DMS 273 (cell line): ENCODE measurements around the gene ACY1.
A peak's percentile ranks its signal among the peaks of the same experiment; 100 is the strongest.

Source experiments
- DNase-seq: peaks from one replicate; lab custom pipeline; 2025; ENCODE audit not compliant: unreplicated experiment; lab: John Stamatoyannopoulos, UW

ACY1 gene

DNA sequence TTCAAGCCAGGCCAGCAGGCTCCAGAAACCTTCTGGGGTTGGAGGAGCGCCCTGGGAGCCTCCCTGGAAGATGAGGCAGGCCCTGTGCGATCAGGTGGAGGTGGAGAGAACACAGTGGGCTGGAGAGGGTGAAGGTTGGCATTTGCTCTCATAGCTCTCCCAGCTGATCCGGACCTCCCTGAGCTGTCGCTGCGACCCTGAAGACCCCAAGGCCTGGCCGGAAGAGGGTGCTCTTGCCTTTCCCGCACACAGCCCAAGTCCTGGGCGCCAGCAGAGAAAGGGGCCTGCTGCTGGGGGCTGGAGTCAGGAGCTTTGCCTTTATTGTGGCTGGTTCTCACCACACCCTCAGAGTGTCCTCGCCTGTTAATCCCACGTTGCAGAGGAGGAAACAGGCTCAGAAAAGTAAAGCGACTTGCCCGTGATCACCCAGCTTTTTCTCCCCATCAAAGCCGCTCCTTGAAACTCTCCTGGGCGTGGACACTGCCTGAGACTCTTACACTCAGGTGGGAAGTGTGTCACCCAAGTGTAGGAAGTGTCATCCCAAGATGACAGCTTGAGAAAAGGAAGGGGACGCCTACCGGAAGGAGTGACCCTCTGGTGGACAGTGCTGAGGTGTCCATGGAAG lies 20.9 kb downstream of the ACY1 start:
- peak; percentile 80 for DNase-seq

DNA sequence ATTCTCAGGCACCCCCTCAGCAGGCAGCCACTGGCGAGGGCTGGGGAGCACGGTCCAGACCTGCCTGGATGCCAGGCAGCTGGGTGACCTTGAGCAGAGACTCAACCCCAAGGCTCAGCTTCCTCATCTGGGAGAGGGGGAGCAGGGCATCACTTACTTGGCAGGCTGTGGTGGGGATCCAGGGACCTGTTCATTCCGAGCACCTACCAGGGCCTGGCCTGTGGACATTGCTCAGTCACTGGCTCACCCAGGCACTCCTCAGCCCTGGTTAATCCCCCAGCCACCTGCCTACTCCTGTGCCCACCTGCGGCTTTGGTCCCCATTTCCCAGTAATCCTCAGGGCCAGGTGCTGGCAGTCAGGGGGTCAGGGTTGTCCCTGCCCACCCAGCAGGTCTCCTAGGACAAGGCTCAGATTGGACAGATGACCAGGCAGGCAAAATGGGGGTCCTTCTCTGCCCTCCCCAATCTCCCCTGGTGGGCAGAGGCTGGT lies 21.6 kb downstream of the ACY1 start:
- no peak for DNase-seq

DNA sequence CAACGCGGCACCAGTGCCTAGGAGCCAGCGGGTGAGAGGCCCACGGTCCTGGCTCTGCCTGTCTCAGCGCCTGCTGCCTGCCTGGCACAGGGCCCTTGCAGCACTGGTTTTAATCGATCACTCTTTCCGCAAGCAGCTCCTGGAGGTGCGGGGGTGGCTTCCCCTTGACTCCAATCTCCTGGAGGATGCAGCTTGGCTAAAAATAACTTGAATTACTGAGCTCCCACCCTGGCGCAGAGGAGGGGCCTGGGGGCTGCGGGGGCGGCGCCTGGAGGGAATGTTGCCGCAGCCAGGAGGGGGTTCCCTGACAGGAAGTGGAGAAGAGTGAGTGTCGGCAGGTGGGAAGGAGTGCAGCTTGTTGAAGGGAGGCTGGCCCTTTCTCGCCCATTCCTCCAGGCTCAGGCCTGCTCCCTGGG lies 22.2 kb downstream of the ACY1 start:
- DNase-seq: peak; percentile 64

DNA sequence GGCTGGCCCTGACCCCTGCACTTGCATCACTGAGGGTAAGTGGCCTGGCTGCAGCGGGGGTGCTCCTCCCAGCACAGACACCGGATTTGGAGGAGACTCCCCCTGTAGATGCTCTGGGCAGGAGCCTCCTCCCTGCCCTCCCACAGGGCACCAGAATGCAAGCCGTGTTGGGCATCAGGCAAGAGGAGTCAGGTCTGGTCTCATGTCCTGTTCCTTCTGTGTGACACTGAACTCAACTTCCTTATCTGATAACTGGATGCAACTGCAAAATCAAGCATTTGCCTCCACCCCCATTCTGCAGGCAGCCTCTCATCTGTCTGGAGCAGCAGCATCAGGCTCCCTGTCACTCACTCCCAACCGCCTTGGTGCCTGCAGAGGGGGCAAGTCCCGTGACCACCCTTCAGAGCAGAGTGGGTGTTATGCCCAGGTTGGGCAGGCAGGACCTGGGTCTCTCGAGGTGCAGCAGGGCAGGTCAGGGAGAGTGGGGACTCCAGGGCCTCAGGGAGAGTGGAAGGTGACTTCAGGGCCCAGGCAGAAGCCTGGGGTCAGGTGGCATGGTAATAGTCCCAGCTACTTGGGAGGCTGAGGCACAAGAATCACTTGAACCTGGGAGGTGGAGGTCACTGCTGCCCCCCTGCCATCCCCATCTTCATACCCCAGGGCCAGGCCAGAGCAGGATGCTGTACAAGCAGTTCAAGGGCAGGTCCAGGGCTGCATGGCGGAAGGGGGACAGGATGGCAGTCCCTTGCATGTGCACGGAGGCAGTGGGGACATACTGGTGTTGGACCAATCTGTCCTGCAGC lies 22.9 kb downstream of the ACY1 start:
- DNase-seq: no peak

DNA sequence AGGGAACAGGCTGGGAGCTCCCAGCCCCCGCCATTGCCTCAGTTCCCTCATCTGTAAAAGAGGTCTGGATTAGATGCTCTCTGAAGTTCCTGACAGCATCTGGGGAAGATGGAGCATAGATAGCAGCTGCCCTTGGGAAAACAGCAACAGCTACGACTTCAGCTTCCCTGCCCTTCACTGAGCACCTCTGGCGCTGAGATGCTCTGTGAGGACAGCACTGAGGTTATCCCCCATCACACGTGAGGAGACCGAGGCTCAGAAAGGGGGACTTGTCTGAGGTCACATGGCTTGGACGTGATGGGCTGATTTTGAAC lies 23.4 kb downstream of the ACY1 start:
- DNase-seq: no peak

DNA sequence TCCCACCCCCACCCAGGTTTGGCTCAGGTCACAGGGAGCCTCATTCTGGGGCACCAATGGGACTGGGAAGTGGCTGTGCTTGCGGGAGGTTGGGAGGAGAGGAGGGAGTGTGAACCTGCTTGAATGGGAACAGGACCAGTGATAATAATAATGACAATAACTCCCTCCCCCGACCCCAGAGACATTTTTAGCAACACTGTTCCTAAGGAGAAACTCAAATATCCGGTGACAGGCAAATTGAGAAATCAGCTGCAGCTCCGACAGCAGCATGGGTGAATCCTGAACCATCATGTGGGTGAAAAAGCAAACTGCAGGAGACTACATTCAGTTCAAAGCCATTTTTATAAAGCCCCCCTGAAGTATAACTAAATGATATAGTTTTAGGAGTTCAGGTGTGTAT lies 24.0 kb downstream of the ACY1 start:
- no peak for DNase-seq

DNA sequence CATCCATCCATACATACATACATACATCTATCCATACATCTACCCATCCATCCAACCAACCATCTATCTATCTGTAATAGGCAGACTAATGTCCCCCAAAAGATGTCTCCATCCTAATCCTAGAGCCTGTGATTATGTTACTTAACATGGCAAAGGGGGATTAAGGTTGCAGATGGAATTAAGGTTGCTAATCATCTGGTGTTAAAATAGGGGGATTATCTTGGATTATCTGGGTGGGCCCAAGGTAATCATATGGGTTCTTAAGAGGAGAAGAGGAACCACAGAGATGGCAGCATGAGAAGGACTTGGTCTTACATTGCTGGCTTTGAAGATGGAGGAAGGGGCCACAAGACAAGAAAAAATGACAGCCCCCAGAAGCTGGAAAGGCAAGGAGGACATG lies 27.1 kb downstream of the ACY1 start:
- no peak for DNase-seq

DNA sequence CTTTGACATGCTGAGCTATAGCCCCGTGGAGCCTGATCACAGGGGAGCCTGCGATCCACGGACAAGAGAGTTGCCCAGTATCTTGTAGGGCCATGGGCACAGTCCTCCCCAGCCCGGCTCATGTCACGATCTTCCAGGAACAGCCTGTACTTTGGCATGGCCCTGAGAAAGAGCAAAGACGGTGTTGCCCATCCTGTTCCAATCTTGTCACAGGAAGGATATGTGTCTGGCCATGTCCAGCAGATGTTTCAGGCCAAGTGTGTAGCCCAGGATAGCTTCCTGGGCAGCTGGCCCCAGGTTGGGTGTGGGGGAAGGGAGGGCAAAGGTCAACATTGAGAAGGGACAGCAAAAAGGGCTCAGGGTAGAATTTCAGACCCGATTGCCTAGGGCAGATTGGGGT lies 29.4 kb downstream of the ACY1 start:
- no peak for DNase-seq

DNA sequence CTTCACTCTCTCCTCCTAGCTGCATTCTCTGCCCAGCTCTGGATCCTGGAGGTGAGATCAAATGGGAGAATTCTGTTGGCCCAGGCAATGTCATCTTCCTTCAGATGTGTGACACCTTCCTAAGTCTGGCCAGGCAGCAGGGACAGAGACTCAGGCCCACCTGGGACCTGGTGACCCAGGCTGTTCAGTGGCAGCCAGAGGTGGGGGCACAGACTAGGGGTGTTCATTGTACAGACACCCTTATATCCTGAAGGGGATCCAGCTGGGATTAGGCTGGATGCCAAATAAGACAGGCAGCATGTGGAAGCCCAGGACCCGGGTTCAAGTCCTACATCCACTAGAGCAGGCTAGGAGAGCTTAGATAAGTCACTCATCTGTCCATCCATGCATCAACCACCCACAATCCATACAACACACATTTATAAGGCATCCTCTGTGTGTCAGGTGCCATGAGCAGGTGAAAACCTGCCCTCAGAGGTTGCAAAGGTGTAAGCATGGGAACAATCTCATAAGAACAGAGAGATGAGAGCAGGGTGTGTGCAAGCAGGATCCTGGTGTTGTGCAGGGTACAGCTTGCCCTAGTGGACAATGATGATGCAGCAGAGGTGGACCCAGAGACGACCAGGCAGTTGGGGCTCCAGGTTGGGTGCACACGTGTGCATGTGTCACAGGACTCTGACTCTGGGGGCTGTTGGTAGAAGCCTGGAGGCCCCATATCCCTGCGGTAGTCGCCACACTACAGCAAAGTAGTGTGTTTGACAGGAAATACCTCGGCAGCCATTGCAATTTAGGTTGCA lies 30.7 kb downstream of the ACY1 start:
- DNase-seq: no peak

DNA sequence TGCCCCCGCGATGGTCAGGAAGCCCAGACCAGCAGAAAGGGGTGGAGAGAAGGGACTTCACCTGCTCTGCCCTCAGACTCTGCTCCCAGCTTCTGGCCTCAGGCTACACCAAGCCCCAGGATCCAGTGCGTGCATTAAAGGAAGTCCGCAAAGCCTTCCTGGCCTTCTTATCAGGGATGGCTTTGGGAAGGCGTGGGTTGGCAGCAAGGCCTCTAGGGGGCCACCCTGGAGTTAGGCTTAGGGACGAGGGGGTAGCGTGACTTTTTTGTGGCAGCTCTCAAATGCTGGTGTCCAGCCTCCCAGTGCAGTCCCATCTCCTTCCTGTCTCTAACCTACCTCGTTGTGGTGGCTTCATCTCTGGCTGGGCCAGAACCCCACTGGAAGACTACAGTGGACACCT lies 31.3 kb downstream of the ACY1 start:
- DNase-seq: peak; percentile 60

DNA sequence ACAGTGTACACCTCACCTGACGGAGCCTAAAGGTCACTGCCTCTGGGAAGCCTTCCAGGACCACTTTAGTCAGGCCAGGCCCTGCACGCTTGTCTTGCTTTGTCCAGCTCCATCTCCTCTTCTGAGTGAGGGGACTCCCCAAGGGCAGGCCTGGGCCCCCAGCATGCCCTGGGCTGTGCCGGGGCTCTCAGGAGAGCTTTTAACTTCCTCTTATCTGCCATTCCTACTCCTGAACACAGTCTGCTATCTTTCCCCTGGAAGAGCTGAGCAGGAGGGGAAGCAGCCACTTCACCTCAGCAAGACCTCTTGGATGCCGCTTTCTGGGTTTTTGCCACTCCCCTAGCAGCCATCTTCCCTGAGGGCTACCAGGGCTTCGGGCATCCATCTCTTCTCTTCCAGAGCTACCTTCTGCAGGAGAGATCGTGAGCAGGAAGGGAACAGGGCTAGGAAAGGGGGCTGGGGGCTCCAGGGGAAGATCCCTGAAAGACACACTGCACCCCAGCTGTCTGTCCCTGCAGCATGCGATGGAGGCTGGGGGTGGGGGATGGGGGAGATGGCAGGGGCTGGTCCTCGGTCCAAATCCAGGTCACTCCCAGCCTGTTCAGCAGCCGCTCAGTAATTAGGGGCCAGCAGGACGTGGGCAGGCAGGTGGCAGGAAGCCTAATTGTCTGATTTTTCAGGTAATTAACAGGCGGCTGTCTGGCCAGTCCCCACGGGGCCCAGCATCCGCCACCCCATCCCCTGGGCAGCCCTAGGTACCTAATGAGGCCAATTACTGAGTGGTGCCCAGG lies 32.3 kb downstream of the ACY1 start:
- DNase-seq: no peak

DNA sequence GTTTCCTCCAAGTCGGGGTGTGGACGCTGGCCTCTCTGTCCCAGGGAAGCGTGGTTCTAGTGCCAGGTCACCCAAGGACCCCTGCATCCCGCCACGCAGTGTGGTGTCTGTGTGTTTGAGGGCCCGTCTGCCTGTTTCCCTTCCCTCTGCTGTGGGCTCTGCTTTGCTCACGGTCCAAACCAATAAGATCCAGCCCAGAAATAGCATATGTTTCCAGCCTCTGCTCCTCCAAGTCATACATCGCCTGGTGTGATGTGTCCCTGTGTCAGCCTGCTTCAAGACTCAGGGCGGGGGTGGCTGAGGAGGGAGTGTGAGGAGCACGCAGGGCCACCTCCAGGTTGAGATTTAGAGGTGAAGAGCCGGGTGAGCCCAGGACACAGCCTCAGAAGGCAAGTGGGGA lies 34.3 kb downstream of the ACY1 start:
- no peak for DNase-seq

DNA sequence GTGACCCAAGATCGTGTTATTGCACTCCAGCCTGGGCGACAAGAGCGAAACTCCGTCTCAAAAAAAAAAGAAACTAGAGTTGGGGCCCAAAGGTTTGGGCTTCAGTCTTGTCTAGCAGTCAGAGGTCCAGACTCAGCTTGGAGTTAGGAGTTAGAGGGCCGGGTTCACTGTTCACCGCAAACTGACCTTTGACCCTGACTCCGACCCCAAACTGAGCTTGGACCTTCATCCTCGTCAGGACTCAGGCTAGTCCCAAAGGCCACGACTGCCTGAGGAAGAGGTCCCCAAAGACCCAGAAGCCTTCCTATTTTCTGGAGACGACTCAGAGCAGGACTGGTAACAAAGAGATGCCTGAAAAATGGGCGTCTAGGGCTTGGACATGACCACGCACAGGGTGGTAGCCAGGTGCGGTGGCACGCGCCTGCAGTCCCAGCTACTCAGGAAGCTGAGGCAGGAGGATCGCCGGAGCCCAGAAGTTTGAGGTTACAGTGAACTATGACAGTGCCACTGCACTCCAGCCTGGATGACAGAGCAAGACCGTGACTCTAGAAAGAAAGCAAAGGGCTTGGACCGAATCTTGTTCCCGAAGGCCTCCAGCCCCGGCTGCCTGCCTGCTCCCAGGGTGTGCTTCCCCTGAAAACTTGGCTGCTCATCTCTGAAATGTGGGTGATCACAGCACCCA lies 35.1 kb downstream of the ACY1 start:
- no peak for DNase-seq

DNA sequence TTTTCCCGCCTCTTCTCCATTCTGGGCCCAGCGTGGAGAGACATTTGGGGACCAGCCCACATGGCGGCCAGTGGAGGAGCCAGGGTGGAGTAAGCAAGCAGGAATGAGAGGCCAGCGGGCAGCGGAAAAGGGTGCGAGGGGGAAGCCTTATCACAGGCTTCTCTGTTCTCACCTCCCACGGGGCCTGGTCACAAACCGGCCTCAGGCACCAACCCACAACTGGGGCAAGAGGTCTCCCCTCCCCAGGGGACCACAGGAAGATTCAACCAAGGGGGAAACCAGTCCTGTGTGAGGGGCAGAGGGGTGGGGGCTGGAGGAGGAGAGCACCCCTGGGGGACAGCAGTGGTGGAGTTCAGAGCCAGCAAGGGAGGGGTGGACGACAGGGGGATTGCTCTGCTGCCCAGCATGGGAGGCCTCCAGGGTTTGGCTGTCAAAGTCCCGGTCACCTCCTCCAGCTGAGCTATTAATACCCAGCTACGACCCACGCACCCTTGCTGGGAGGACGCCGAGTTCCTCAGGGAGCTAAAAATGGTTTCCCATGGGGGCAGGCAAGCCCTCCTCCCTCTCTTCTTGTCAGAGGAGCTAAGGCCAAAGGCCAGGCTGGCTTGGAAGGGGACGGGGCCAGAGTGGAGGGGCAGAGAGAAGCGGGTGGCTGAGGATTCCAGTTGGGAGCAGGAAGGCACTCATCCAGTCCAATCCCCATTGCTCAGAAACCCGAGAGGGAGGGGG lies 36.2 kb downstream of the ACY1 start:
- no peak for DNase-seq

DNA sequence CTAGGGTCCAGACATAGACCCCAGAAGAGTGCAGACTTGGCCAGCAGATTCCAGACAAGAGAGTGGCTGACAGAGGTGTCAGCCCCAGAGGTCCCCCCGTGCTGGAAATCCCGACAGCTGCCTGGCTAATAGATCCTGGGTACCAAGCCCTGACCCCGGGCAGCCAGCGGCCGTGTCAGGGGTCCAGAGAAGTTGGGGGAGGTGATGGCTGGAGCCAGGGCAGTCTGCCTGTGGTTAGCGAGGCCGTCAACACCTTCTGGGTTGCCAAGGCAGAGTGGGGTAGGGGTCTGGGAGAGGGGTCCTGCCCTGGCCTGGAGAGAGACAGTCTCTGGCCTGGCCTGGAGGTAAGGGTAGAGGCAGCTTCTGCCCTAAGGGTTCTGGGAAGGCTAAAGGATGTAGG lies 37.5 kb downstream of the ACY1 start:
- no peak for DNase-seq

DNA sequence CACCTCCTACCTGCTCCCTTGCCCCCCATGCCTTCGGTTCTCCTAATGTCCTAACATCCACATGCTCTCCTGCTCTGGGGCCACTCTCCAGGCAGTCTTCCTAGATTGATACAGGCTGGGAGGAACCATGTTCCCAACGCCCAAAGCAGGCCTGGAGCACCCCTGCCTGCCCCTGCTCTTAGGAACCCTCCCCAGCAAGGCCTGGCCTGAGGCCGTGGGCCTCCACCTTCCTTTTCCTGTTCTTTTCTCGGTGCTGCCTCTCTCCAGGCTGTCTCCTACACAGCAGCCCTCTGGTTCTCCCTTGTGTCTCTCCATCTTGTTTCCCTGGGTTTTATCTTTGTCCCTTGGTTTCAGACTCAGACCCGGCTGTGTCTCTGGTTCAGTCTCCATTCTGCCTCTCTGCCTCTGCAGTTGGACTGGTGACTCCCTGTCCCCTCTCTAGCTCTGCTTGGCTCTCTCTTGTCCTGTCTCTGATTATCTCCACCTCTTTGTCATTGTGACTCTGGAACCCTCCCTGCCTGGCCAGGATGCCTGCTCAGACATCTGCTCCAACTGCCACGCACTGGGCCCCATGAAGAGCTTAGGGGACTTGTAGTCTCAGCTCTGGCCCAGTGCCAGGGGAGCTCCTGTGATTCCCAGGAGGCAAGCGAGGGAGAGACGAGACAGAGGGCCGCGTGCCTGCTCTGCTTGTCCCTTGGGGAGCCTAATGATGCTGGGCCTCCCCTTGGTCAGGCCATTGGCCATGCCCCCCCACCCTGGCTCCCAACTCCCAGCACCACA lies 38.3 kb downstream of the ACY1 start:
- peak; percentile 71 for DNase-seq

DNA sequence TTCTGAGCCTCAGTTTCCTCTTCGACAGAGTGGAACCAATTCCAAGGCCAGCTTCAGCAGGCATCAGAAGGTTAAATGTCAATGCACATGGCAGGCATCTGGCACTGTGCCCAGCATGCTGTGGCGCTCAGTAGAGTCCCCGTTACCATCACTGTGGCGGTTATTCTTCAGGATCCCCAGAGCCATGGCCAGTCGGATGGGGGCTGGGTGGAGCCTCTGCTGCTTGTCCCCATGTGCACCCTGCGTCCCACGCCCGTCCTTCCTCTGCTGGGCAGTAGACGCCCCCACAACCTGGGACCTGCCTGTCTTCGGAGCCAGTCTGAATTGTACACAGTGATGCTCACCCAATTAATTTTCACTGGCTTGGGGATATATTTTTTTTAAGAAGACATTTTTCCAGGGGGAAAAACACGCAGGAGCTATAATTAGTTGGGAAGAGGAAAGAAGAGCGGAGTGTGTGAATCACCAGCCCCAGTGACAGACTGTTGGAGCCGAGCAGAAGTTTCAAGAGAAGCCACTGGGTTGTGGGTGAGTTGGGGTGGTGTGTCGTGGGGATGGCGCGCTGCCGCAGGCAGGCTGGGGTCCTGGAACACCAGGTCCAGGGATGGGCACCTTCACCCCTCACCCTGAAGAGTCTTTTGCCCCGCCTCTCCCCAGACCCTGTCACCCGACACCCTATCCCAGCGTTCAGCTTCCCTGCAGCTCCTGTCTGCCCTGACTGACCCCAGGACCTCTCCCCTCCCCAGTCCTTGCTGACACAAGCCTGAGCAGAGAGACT lies 39.2 kb downstream of the ACY1 start:
- peak; percentile 60 for DNase-seq

DNA sequence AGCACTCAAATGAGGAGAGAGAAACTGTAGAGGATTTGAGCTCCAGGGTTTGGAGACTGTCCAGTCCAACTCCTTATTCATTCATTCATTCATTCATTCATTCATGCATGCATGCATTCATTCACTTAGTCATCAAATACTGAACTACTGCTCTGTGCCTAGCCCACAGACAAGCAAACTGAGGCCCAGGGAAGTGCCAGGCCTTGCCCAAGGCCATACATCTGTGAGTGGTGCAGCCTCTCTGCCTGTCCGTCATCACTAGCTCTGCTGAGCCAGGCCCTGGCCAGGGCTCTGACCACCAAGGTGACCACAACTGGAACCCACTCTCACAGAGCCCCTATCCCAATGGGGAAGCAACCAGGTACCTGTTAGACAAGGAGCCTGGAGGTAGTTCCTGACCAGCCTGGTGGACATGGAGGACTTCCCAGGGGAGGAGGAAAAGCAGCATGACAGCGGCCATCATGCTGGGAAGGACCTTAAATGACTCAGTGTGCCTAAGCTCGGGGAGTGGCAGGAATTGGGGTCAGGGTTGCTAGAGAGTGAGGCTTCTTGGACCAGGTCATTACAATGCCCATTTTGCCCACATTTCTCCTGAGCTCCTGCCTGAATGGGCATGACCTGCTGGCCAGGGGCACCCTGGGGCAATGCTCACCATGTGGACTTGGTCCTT lies 39.9 kb downstream of the ACY1 start:
- DNase-seq: no peak
